Omental fat pad (tissue), 4 donors: ENCODE measurements around the gene ATP6V1F. TPM values are rescaled to one million over a fixed set of nuclear protein-coding genes. Genes with fewer than 3 reads are reported as not detected.

ENCODE experiments used
- ATAC-seq: fragments of 150-250 bp; one replicate; pipeline ENCODE4 v1.9.1; 2016; ENCODE audit warnings: mild to moderate bottlenecking, moderate library complexity; ENCODE audit not compliant: low FRiP score
- DNase-seq: peaks from one replicate; pipeline ENCODE4 v3.0.0-alpha.2; 2019; ENCODE audit warnings: low spot score
- total RNA-seq, 4 donors: library from RNA; depleted of rRNA; stranded (reverse); fragments of >200 nt; gene quantifications; one replicate each; pipeline ENCODE4 v1.1.0, GENCODE V29; 2016
- TF ChIP-seq, protein P1 (sequence below), 3 donors: fragments of 450-650 bp; IDR thresholded peaks; one replicate each; pipeline ENCODE4 v1.5.1; 2016 to 2017; ENCODE audit warnings: antibody characterized with exemption in 3 of 3, mild to moderate bottlenecking in 3 of 3, moderate library complexity in 2 of 3

The ATP6V1F gene
- total RNA-seq, 4 donors from 2014 or later = 86.7 to 186 (median 133) TPM

DNA sequence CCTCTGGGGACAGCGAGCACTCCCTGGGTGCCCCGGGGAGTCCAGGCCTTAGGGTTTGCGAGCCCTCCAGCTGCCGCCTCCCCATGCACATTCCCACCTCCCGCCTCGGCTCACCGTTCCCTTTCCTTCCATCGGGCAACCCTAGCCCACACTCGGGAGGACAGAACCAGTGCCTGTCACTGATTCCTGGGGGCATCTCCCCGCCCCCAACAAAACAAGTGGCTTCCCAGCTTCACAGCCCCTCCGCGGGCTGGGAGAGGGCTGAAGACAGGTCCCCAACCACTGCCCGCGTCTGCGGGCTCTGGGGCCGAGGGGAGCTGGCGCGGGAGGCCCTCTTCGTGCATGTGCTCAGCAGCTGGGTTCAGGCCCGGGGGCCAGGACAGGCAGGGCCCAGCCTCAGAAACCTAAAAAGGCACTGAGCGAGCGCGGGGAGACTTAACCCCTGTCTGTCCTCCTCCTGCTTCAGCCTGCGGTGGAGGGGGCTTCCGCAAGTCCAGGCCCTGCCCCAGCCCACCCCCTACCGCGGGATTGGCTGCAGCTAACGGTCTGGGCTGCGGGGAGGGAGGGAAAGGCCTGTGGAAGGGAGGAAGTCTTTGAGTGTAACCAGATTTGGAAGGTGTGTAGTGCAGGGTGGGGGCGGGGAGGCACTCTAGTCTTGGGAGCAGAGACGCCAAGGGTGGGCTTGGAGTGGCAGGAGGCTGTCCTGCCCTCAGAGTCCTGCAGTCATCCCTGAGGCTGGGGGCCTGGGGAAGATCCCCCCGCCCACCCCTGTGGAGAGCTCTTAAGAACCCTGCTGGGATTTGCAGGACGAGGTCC, 31.3 kb upstream of the ATP6V1F start:
- no peak for ATAC-seq
- DNase-seq = no peak
- TF ChIP-seq, protein P1, sequence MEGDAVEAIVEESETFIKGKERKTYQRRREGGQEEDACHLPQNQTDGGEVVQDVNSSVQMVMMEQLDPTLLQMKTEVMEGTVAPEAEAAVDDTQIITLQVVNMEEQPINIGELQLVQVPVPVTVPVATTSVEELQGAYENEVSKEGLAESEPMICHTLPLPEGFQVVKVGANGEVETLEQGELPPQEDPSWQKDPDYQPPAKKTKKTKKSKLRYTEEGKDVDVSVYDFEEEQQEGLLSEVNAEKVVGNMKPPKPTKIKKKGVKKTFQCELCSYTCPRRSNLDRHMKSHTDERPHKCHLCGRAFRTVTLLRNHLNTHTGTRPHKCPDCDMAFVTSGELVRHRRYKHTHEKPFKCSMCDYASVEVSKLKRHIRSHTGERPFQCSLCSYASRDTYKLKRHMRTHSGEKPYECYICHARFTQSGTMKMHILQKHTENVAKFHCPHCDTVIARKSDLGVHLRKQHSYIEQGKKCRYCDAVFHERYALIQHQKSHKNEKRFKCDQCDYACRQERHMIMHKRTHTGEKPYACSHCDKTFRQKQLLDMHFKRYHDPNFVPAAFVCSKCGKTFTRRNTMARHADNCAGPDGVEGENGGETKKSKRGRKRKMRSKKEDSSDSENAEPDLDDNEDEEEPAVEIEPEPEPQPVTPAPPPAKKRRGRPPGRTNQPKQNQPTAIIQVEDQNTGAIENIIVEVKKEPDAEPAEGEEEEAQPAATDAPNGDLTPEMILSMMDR (IDR thresholded peaks at IDR 0.05) = no peak

DNA sequence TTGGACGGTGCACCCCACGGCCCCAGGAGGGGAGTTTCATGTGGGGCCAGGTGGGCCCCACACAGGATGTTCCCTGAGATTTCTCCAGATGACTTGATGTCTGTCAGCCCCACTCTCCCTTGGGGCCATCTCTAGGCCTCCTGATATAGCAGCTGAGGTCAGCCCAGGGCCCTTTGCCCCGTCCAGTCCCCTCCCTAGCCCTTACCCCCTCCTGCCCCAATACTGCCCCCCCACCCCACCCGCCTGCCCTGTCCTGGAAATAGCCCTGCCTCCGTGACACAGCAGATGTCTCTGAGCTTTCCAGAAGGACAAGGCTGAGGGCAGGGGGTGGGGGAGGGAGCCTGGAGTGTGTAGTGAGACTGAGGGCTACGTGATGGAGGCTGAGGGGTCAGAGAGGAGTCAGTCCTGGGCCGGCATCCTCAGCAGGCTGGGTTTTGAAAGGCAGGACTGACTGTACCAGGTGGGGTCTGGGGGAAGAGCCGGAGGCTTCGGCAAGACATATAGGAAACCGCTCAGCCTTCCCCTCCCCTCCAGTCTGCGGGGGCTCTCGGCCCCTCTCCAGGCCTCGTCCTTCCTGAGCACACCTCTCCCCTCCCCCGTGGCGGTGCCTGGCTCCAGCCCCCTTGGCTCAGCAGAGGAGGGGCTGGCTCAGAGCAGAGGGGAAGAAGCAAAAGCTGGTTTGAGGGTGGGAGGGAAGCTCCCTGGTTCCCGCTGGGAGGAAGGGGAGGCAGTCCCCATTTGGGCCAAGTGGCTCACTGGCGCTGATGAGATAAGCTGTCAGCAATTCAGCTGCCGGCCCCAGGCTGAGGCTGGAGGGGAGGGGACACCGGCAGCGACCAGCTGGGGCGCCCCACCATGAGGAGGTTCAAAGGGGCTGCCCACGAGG, 30.4 kb upstream of the ATP6V1F start:
- TF ChIP-seq, protein P1 (IDR thresholded peaks at IDR 0.05) = no peak
- ATAC-seq = peak; percentile 4
- DNase-seq = no peak

DNA sequence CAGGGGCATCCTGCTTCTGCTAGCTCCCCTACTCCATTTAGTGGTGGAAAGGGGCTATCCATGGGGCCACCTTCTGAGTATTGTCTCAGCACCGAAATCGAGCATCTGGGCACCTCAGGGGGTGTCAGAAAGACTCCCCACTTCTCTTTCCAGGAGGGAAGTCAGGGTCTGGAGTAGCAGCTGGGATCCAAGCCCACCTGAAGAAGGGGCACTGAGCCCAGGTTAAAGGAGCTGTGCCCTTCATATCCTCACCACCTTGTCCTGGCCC, 29.8 kb upstream of the ATP6V1F start:
- TF ChIP-seq, protein P1 (IDR thresholded peaks at IDR 0.05) = no peak
- ATAC-seq (no peak), DNase-seq (no peak)

DNA sequence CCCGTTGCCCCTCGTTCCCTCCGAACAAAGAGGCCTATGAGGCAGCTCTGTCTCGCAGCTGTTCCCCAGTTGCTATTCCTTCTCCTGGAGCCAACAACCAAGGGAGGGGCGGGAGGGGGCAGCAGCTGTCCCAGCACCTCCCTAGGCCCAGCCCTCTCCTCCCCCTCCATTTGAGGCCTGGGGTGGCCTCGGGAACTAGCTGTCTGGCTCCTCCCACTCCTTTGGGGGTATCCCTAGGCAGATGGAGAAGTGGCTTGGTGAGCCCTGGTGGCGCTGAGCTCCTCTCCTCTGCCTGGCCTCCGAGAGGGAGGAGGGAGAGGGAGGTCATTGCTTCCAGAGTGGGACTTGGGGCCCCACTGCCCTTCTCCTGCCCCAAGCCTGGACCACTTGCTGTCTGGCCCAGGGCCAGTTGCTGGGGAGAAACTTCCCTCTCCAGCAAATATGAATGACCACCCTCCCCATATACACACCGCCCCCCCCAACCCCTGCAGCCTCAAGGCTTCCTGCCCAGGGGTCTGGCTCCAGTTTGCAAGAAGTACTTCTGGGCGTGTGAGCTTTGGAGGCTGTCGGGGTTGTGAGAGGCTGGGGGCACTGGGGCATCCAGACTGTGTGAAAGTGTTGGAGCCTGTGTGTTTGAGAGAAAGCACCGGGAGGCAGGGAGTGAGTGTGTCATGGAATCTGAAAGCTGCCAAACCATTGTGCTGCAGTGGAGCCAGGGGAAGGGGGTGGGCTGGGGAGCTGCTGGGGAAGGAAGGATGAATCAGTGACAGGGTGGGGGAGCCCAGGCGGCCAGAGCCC, 29.3 kb upstream of the ATP6V1F start:
- DNase-seq (no peak), ATAC-seq (peak; percentile 17)
- TF ChIP-seq, protein P1 (IDR thresholded peaks at IDR 0.05) = no peak

DNA sequence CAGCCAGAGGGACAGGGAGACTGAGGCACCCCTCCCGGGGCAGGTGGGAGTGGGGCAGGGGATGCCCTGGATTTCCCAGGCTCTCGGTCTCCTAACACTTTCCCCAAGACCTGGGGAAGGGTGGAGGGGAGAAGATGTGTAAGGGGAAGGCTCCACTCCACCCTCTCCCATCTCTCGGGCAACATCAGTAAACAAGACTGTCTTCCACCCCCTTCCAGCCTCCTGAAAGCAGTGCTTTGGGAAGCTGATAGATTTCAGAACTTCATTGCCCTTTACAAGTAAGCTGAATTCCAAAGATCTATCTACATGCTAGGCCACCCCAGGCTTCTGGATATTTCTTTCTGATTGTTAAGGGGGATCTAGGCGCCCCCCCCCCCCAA, 28.7 kb upstream of the ATP6V1F start:
- DNase-seq (no peak), ATAC-seq (no peak)
- TF ChIP-seq, protein P1 (IDR thresholded peaks at IDR 0.05) = no peak

DNA sequence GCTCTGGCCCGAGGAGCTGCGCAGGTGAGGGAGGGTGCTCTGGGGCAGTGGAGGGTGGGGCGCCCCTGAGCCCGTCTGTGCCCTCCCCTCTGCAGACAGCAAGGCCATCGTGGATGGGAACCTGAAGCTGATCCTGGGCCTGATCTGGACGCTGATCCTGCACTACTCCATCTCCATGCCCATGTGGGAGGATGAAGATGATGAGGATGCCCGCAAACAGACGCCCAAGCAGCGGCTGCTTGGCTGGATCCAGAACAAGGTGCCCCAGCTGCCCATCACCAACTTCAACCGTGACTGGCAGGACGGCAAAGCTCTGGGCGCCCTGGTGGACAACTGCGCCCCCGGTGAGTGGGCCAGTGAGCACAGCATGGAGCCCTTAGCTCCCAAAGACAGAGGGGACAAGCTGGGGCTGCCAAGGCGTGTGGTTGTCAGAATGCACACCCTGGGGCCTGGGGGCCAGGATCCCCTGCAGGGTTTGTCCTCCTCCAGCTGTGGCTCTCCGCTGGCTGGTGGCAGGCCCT, 27.4 kb upstream of the ATP6V1F start:
- ATAC-seq (no peak), DNase-seq (no peak)
- TF ChIP-seq, protein P1 (IDR thresholded peaks at IDR 0.05) = no peak
